ENCODE data around the gene ZFAND2A.

GRCh38 chr7:1112109-1112508 lies 47.9 kb downstream of the ZFAND2A start:
- TF ChIP-seq POLR2A (IDR thresholded peaks at IDR 0.05; ENCODE audit: low read length): no peak
- TF ChIP-seq GATA1 (IDR thresholded peaks at IDR 0.05; ENCODE audit: low read depth, low read length): no peak

Measured in erythroblast (primary cell).